HG03521 (cell line): ENCODE data around the gene DLX3.

Experiments used
- ATAC-seq: cut with Tn5 transposase; IDR thresholded peaks from one replicate; pipeline ENCODE4 v1.9.1; 2021; ENCODE audit warnings: mild to moderate bottlenecking, moderate library complexity; ENCODE audit not compliant: unreplicated experiment

DLX3 gene

DNA sequence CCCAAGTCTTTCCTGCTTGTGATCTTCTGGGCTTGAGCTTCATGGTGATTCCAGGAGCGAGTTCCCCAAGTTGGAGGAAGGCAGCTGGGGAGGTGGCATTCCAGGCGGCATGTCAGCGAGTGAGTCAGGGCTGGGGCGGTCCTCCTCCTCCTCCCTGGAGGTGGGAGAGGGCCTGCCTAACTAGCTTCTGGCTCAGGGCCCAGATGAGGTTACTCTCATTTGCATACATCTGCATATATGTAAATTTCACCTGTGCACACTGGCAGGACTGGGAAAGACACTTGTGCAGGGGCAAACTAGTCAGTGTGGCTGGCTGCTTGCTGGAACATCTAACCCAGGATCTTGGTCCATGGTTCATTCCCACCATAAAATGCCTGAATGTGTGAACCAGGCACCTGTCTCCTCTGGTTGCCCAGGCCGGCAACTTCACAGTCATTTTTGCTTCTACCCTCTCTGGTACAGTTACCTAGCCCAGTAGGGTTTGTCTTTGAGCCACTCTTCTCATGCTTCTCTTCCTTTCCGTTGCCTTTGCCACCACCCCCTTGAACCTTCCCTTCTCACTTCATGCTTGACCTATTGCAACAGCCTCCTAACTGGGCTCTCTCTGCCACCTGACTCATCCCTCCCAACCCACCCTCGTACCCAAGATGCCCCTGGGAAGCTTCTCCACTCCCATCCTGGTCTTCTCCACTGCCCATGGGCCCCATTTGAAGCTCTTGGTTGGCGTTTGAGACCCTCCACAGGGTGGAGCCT lies 35.7 kb downstream of the DLX3 start:
- no peak for ATAC-seq

GRCh38 chr17:49958723-49959122 lies 36.3 kb downstream of the DLX3 start:
- no peak for ATAC-seq

DNA sequence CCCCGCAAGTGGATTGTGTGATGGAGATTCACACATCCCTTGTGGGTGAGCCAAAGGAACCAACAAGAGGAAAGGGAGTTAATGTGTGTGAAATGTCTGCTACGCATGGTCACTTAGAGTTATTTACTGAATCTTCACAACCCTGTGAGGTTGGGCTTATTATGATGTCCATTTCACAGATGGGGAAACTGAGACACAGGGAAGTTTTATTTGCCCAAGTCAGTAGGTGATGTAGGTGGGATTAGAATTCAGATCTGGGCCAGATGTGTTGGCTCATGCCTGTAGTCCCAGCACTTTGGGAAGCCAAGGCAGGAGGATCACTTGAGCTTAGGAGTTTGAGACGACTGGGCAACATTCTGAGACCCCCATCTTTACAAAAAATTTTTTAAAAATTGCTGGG lies 37.7 kb downstream of the DLX3 start:
- ATAC-seq: no peak

DNA sequence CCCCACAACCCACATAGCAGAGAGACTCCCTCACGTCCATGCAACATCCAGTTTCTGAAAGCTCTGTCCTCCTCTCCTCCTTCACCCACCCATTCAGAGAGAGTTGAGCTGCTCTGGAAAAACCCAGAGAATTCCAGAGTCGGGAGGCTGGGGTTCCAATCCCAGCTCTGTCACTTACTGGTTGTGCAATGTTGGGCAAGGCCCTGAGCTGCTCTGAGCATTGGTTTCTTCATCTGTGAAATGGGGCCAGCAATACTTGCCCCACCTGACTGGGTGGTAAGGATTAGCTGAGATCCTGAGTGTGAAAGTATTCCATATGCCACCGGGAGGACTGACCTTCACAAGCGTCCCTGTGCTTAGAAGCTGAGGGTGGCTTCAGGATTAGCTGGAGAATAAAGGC lies 38.2 kb downstream of the DLX3 start:
- ATAC-seq: no peak

DNA sequence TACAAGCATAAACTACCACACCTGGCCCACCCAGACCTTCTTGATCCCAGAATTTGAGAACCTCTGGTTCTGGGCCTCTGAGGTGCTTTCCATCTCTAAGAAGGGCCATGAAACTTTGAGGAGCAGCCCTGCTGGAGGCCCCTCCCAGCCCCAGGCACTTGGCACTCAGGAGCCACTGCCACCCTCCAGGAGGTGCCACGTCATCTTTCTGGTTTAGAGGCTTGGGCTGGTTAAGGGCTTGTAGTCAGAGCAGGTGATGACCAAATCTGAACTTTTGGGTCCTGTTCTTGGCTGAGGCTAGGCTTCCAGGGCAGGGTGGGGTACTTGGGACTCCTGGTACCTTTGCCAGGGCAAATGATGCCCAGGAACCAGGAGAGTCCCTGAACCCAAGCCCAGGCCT lies 39.9 kb downstream of the DLX3 start:
- no peak for ATAC-seq

DNA sequence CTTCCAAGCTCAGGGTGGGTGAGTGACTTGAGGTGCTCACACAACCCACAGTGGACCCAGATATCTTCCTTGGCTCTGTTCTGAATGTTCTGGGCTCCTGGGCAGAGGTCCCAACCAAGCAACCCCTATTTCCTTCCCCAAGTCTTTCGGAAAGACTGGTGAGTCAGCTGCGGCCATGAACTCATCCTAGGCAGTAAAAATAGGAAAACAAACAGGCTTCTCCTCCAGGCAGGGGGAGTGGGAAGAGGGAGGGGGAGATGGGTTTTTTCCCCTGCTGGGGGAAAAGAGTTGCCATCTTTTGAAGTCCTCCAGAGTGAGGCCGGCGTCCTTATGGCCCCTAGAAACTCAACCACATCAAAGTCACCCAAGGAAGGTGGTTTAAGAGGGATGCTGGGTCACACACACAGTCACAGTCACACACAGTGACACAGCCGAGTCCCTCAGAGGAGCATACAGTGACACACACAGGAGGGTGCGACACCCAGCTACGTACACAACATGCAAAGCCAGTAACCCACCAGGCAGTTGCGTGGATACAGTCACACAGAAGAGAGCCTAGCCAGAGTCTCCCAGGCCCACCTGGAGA lies 42.0 kb downstream of the DLX3 start:
- ATAC-seq: no peak

DNA sequence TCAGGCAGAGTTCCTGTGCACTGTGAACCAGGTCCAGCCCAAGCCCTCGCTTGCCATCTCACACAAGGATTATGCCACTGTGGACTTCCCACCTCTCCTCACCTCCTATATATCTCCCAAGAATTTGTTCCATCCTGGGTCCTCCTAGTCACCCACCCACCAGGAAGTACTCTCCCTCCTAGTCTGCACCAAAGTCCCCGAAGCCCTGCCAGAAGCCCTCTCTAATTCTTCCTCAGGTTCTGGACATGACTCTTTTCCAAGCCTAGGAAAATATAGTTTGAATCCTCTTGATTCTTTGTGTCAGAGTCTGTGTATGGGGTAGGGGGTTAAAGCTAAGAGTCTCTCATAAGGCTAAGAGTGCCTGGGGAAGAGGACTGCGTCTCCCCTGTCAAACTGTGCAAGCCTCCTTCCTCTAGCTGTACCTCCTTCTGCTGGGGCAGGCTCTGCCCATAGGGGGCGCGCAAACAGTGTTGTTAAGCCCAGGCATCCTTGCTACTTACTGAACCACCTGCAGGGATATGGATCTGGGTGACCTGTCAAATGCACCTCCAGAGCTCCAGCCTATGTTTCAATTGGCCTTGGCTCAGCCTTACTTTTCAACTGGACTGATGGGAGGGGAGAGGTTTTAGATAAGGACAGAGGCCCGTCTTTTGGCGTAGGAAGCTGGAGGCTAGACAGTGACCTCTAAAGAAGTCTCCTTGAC lies 42.7 kb downstream of the DLX3 start:
- no peak for ATAC-seq

GRCh38 chr17:49951362-49952082 lies 43.5 kb downstream of the DLX3 start:
- no peak for ATAC-seq

DNA sequence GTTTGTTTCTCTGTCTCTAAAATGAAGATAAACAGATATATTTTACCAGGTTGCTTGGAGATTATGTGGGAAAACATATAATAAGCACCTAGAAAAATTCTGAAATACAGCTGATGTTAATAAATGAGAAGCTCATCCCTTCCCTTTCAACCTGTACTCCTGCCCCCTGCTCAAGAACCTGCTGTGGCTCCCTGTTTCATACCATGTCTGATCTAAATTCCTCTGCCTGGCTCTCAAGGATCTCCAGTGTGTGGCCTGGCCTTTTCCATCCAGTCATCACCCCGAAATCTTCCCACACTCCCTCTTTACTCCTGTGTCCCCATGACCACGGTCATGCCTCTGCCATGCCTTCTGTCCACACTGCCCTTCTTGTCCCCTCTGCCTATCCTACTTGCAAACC lies 45.4 kb downstream of the DLX3 start:
- no peak for ATAC-seq

DNA sequence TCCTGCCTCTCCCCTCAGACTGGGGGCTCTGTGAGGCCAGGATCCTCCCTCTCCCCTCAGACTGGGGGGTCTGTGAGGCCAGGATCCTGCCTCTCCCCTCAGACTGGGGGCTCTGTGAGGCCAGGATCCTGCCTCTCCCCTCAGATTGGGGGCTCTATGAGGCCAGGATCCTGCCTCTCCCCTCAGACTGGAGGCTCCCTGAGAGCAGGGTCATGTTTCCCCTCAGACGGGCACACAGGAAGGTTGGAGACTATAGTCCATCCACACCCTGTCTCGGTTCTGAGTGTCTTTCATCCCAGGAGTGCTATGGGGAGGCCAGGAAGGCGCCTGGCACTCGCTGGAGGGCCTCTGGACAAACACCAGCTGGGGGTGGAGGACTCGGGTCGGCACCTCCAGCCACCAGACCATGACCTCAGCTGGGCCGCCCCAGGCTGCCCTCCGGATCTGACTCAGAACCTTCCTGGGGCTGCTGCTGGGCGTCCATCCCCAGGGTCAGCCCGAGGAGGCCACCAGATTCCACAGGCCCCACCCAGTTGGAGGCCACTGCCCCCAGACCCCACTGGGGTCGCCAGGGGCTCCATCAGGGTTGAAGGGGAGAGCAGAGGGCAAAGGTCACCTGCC lies 48.0 kb downstream of the DLX3 start:
- ATAC-seq: no peak

GRCh38 chr17:49946208-49946607 lies 48.8 kb downstream of the DLX3 start:
- no peak for ATAC-seq

DNA sequence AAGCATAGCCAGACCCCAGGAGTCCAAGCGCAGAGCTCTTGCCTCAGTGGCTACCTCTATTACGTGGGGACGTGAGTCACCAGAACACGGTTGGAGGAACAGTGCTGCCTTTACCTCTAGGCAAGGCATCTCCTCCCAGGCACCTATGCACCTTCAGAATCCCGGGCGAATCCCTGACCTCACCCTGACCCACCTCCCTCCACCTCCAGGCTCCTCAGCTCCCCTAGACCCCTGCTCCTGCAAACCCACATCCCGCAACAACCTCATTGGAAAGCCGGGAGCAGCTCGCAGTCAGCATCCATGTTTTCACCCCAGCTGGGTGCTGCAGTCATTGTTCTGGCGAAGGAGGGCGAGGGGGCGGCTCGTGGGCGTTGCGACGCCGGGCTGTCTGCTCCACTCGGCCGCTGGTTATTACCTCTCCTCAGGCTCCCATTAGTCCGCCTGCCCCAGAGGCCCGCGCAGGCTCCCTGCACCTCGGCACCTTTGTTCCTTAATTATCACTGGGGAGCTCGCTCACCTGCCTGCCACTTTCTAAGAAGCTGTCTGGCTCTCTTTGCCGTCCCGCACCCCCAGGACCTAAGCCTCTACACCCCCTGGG lies 50.7 kb downstream of the DLX3 start:
- no peak for ATAC-seq

- no peak for ATAC-seq
These were observed 52.1 kb downstream of the DLX3 start for GRCh38 chr17:49942947-49943346.

DNA sequence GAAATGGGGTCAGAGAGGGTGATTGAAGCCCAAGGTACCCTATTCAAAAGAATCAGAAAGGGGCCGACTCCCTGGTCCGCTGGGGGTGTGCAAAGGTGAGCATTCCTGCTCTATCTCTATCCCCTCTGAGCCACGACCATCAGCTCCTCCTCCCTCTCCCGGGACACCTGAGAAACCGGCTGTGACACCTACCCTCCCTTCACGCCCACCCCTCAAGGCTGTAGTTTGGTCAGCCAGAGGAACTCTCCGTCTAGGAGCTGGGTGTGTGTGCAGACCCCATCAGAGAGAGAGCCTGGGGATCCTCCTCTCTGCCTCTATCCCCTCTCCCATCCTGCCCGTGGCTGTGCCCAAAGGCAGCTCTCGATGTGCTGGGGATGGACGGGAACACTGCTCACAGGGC lies 53.6 kb downstream of the DLX3 start:
- no peak for ATAC-seq
